HepG2 (cell line): ENCODE measurements around the gene LUZP1. TPM values are rescaled to one million over a fixed set of nuclear protein-coding genes. Genes with fewer than 3 reads are reported as not detected.

Source experiments
- ATAC-seq: fragments of 200-7000 bp; cut with Tn5 transposase; 3 replicates; pipeline ENCODE4 v1.9.1; 2020; ENCODE audit warnings: mild to moderate bottlenecking, moderate library complexity
- BruUV-seq: library from RNA; stranded (reverse); fragments of 400-500 nt; replicated peaks from 2 replicates; lab custom pipeline; 2021; lab: Mats Ljungman, UMichigan
- CTCF ChIA-PET: fragments of 300-600 bp; formaldehyde crosslinking; extraction: SDS; loops from one replicate; lab custom pipeline; 2021; ENCODE audit warnings: low total read pairs, inconsistent platforms, low intra/inter-chr PET ratio; lab: Yijun Ruan, JAX
- POLR2A ChIA-PET: fragments of 350-600 bp; sonication (Branson Sonifier 250); formaldehyde crosslinking; loops from one replicate; lab custom pipeline; 2020; ENCODE audit warnings: antibody characterized with exemption, inconsistent platforms; lab: Yijun Ruan, JAX
- DNase-seq: peaks from one replicate; pipeline ENCODE4 v3.0.0-alpha.2; 2015; ENCODE audit warnings: low spot score
- FAIRE-seq: peaks from 3 replicates; lab custom pipeline; 2011; peaks lifted over from hg19 to GRCh38; lab: Jason Lieb, UNC
- H2AFZ ChIP-seq: one replicate; pipeline ENCODE4 v1.6.1; 2011; ENCODE audit warnings: low read length, inconsistent platforms
- H3K27ac ChIP-seq: fragments of 300-600 bp; 3 replicates; pipeline ENCODE4 v1.8.0; 2011; ENCODE audit warnings: mixed run types, mild to moderate bottlenecking, mixed read lengths, low read length, inconsistent platforms; ENCODE audit not compliant: insufficient read depth; ENCODE audit errors: extremely low read length
- H3K27me3 ChIP-seq, 2 experiments: fragments of 200-600 bp in 1 of 2; 2 replicates in 1 of 2; 3 replicates in 1 of 2; pipeline versions ENCODE4 v1.6.0 to v1.8.0; 2011; ENCODE audit warnings: low read length in 2 of 2, mild to moderate bottlenecking in 2 of 2, moderate library complexity in 2 of 2, inconsistent platforms in 1 of 2; ENCODE audit not compliant: insufficient read depth in 2 of 2, control insufficient read depth in 1 of 2
- H3K36me3 ChIP-seq, 2 experiments: fragments of 200-600 bp in 1 of 2; replicated peaks in 1 of 2; 2 replicates in 1 of 2; 3 replicates in 1 of 2; pipeline versions ENCODE4 v1.5.1 to v1.8.0; 2011; ENCODE audit warnings: low read length in 2 of 2, inconsistent platforms in 1 of 2; ENCODE audit not compliant: insufficient read depth in 2 of 2, control insufficient read depth in 1 of 2
- H3K4me1 ChIP-seq: 2 replicates; pipeline ENCODE4 v1.5.1; 2012; ENCODE audit warnings: low read length, inconsistent platforms; ENCODE audit not compliant: insufficient read depth
- H3K4me2 ChIP-seq: 2 replicates; pipeline ENCODE4 v1.6.0; 2011; ENCODE audit warnings: low read depth, low read length, inconsistent platforms
- H3K4me3 ChIP-seq, 3 experiments: fragments of 200-600 bp in 1 of 3; sonication (generic), shearing (Covaris generic) in 1 of 3; replicated peaks in 1 of 3; 2 replicates each; pipeline ENCODE4 v1.5.1; 2011 to 2016; ENCODE audit warnings: low read length in 3 of 3, inconsistent platforms in 2 of 3, low read depth in 2 of 3, mild to moderate bottlenecking in 2 of 3, control low read depth in 1 of 3, mixed read lengths in 1 of 3; ENCODE audit not compliant: insufficient read depth in 1 of 3
- H3K79me2 ChIP-seq: one replicate; pipeline ENCODE4 v1.6.1; 2011; ENCODE audit warnings: low read length, inconsistent platforms; ENCODE audit not compliant: insufficient read depth
- H3K9ac ChIP-seq: 2 replicates; pipeline ENCODE4 v1.6.0; 2011; ENCODE audit warnings: mild to moderate bottlenecking, low read depth, low read length, inconsistent platforms; ENCODE audit not compliant: insufficient read depth
- H3K9me3 ChIP-seq: 2 replicates; pipeline ENCODE4 v1.5.1; 2012; ENCODE audit warnings: mild to moderate bottlenecking, low read length
- H4K20me1 ChIP-seq: 2 replicates; pipeline ENCODE4 v1.6.0; 2011; ENCODE audit warnings: inconsistent platforms, mild to moderate bottlenecking, low read length, moderate library complexity; ENCODE audit not compliant: insufficient read depth
- ATF3 ChIP-seq: sonication (generic); formaldehyde crosslinking; IDR thresholded peaks from 2 replicates; pipeline ENCODE4 v1.4.0; 2020; ENCODE audit warnings: missing genetic modification reagents
- BCL6 ChIP-seq: IDR thresholded peaks from 2 replicates; pipeline ENCODE4 v1.6.1; 2016; ENCODE audit warnings: missing genetic modification reagents, missing compliant biosample characterization
- FOXJ3 ChIP-seq: sonication (generic); formaldehyde crosslinking; IDR thresholded peaks from 2 replicates; pipeline ENCODE4 v1.4.0; 2020; ENCODE audit warnings: missing genetic modification reagents, mild to moderate bottlenecking, borderline replicate concordance
- HNRNPH1 ChIP-seq: fragments of 200-400 bp; formaldehyde crosslinking; optimal IDR thresholded peaks from 2 replicates; pipeline ENCODE3; 2017; ENCODE audit warnings: mild to moderate bottlenecking, low read depth, low read length
- IRX3 ChIP-seq: sonication (generic); formaldehyde crosslinking; IDR thresholded peaks from 2 replicates; pipeline ENCODE4 v1.8.1; 2023; ENCODE audit warnings: mild to moderate bottlenecking, low read depth, missing genetic modification reagents, borderline replicate concordance
- MLXIP ChIP-seq: sonication (generic); formaldehyde crosslinking; IDR thresholded peaks from 2 replicates; pipeline ENCODE4 v1.9.0; 2021; ENCODE audit warnings: missing genetic modification reagents, borderline replicate concordance
- NFRKB ChIP-seq: fragments of 450-650 bp; IDR thresholded peaks from 2 replicates; pipeline ENCODE4 v1.6.1; 2017
- PRMT3 ChIP-seq: sonication (generic); formaldehyde crosslinking; IDR thresholded peaks from 2 replicates; pipeline ENCODE4 v1.8.1; 2022; ENCODE audit warnings: low read depth, mild to moderate bottlenecking, moderate library complexity, missing genetic modification reagents, borderline replicate concordance
- TFDP2 ChIP-seq: sonication (generic); formaldehyde crosslinking; IDR thresholded peaks from 2 replicates; pipeline ENCODE4 v1.4.0; 2020; ENCODE audit warnings: missing genetic modification reagents
- ZNF138 ChIP-seq: sonication (generic); formaldehyde crosslinking; IDR thresholded peaks from 2 replicates; pipeline ENCODE4 v1.5.0; 2020; ENCODE audit warnings: mild to moderate bottlenecking, low read depth, missing genetic modification reagents
- ZNF24 ChIP-seq: fragments of 450-650 bp; IDR thresholded peaks from 2 replicates; pipeline ENCODE4 v1.6.1; 2017; ENCODE audit warnings: antibody characterized with exemption, mild to moderate bottlenecking
- ZNF274 ChIP-seq: sonication (generic); formaldehyde crosslinking; IDR thresholded peaks from 2 replicates; pipeline ENCODE4 v1.5.1; 2020; ENCODE audit warnings: mild to moderate bottlenecking, missing genetic modification reagents
- ZNF33B ChIP-seq: sonication (generic); formaldehyde crosslinking; IDR thresholded peaks from 2 replicates; pipeline ENCODE4 v1.5.1; 2020; ENCODE audit warnings: mild to moderate bottlenecking, missing genetic modification reagents
- ZNF431 ChIP-seq: sonication (generic); formaldehyde crosslinking; IDR thresholded peaks from 2 replicates; pipeline ENCODE4 v1.9.0; 2022; ENCODE audit warnings: missing genetic modification reagents, low read depth, mild to moderate bottlenecking, borderline replicate concordance
- ZNF816 ChIP-seq: sonication (generic); formaldehyde crosslinking; IDR thresholded peaks from 2 replicates; pipeline ENCODE4 v1.8.0; 2022; ENCODE audit warnings: missing genetic modification reagents, mild to moderate bottlenecking, borderline replicate concordance
- ZSCAN9 ChIP-seq: IDR thresholded peaks from 2 replicates; pipeline ENCODE4 v1.6.1; 2016; ENCODE audit warnings: borderline replicate concordance
- WGBS: methylation state at CpG from one replicate; pipeline ENCODE4 v1.1.6; 2017; ENCODE audit warnings: low lambda C conversion rate; 5-methylcytosine and 5-hydroxymethylcytosine counted together
- in situ Hi-C: cut with HindIII; loops from 2 replicates; pipeline ENCODE4 v1.10.0; 2017; ENCODE audit warnings: low pct_unique_long_range_greater_than_20kb; ENCODE audit not compliant: extremely low pct_ligation_motif_present
- intact Hi-C: fragments of 100-400 bp; cut with micrococcal nuclease; formaldehyde crosslinking; loops from one replicate; pipeline ENCODE4 v1.10.0; 2022; ENCODE audit not compliant: unreplicated experiment
- polyA plus RNA-seq, 8 experiments: library from polyadenylated mRNA; depleted of rRNA in 3 of 8; stranded (reverse) in 7 of 8; unstranded in 1 of 8; fragments of >200 nt; fragmentation: Illumina TruSeq in 4 of 8; extraction: Trizol in 4 of 8; gene quantifications; 2 replicates each; pipeline versions ENCODE4 v1.2.1 to v1.2.3, GENCODE V29; 2011 to 2016; ENCODE audit warnings: low read depth in 4 of 8, missing spikeins in 1 of 8, mixed read lengths in 1 of 8; ENCODE audit not compliant: insufficient read depth in 1 of 8
- total RNA-seq, 5 experiments: library from RNA; depleted of rRNA; stranded (reverse); fragments of >200 nt; fragmentation: Illumina TruSeq; extraction: Trizol; gene quantifications; 2 replicates each; pipeline ENCODE4 v1.2.3, GENCODE V29; 2016; ENCODE audit warnings: low read depth in 1 of 5

Gene LUZP1
- total and polyA plus RNA-seq, 2 of the 13 experiments (the other 11 are each of a cell fraction or from before 2014, with no cell fraction given) = 6.9 to 12.7 TPM

GRCh38 chr1:23108918-23109533 is 59.6 kb downstream of the LUZP1 start:
- no peak overlapping the region for H2AFZ ChIP-seq
- H3K36me3 ChIP-seq = peaks cover 2 to 14% of the 10 kb centered on the region in 2 experiments; a peak in 3 of 5 replicates
- H3K79me2 ChIP-seq = peaks cover 33% of the 10 kb centered on the region
- no peaks in the 10 kb centered on the region for H3K9me3 ChIP-seq
- no peak overlapping the region for H3K4me2 ChIP-seq
- in situ Hi-C loops (loop anchor here (10.0 kb wide), 1 partner anchor 166 kb away; no protein-coding TSS in a partner anchor), intact Hi-C loops (no loop called here)
- CTCF ChIA-PET = no interaction called here
- POLR2A ChIA-PET = no interaction called here
- H3K27ac ChIP-seq = no peak overlapping the region
- TF ChIP-seq IRX3 (CRISPR knock-in tag) = no peak
- no peak for TF ChIP-seq HNRNPH1
- TF ChIP-seq ZNF138 = no peak
- TF ChIP-seq MLXIP (CRISPR knock-in tag) = no peak
- no peak for TF ChIP-seq ZSCAN9 (CRISPR knock-in tag)
- TF ChIP-seq TFDP2 (CRISPR knock-in tag) = no peak
- TF ChIP-seq ZNF431 (CRISPR knock-in tag) = no peak
- TF ChIP-seq ZNF33B = no peak
- TF ChIP-seq PRMT3 (CRISPR knock-in tag) = no peak
- TF ChIP-seq FOXJ3 (CRISPR knock-in tag) = no peak
- no peak for TF ChIP-seq ATF3 (CRISPR knock-in tag)
- no peak for TF ChIP-seq NFRKB
- no peak for TF ChIP-seq BCL6 (CRISPR knock-in tag)
- no peak for TF ChIP-seq ZNF274
- TF ChIP-seq ZNF24 = no peak
- no peak for TF ChIP-seq ZNF816 (CRISPR knock-in tag)
- H3K9ac ChIP-seq = no peak overlapping the region
- peak; percentile 33 for DNase-seq
- peaks cover 50% of the 10 kb centered on the region for H3K4me1 ChIP-seq
- no peak for ATAC-seq
- no TSS peak for BruUV-seq
- H3K27me3 ChIP-seq = no peaks in the 10 kb centered on the region
- WGBS = 73% methylated on average over 4 of the region's 4 CpGs
- H4K20me1 ChIP-seq = no peaks in the 10 kb centered on the region
- FAIRE-seq = no peak
- H3K4me3 ChIP-seq = no peak overlapping the region; a peak in 1 of 6 replicates
